ENCODE measurements around the gene HDAC8. TPM values are rescaled to one million over a fixed set of nuclear protein-coding genes. Genes with fewer than 3 reads are reported as not detected.

Gene HDAC8
- total and polyA plus RNA-seq, 9 of the 15 experiments (the other 6 are each of a cell fraction or from before 2014, with no cell fraction given): 18.9 to 53.8 (median 28.7) TPM

GRCh38 chrX:72487661-72488060, 85.0 kb downstream of the HDAC8 start (continued):
- TF ChIP-seq CCNT2 (IDR thresholded peaks at IDR 0.05; ENCODE audit: borderline replicate concordance, extremely low read depth, insufficient read length, low read depth, low read length) (no peak), MEF2D (tag; conservative IDR thresholded peaks at IDR 0.05; ENCODE audit: low read depth) (no peak), MED1 (CRISPR knock-in tag; IDR thresholded peaks at IDR 0.05; ENCODE audit: borderline replicate concordance) (no peak), SNRNP70 (optimal IDR thresholded peaks at IDR 0.05; ENCODE audit: low read depth, low read length) (no peak)

- DNase-seq (ENCODE audit: extremely low read depth in 1 of 4, low spot score in 3 of 4) (no peak), FAIRE-seq (no peak), ATAC-seq (no peak)
- TF ChIP-seq ZMIZ1 (IDR thresholded peaks at IDR 0.05; ENCODE audit: low read depth in 2 of 2, low read length in 2 of 2): no peak
- no peak for TF ChIP-seq GABPB2 (CRISPR knock-in tag; conservative IDR thresholded peaks at IDR 0.05)
- Histone ChIP-seq H3K4me1 (replicated peaks in 1 of 2; ENCODE audit: control insufficient read depth in 2 of 2, insufficient read depth in 2 of 2, low read length in 2 of 2) (no peaks in the 10 kb centered on the region), H3K27ac (ENCODE audit: extremely low read depth, low read depth, low read length) (no peak overlapping the region), H3K9me1 (ENCODE audit: control insufficient read depth, insufficient read depth, low read length) (no peaks in the 10 kb centered on the region), H3K27me3 (ENCODE audit: control insufficient read depth in 2 of 2, insufficient read depth in 2 of 2, low read length in 2 of 2) (no peaks in the 10 kb centered on the region), H3K4me2 (ENCODE audit: insufficient read depth, low read length) (no peak overlapping the region), H3K9ac (ENCODE audit: insufficient read depth in 1 of 2, low read depth in 2 of 2, low read length in 2 of 2) (no peak overlapping the region), H4K20me1 (replicated peaks; ENCODE audit: control insufficient read depth, insufficient read depth, low read length) (no peaks in the 10 kb centered on the region), H3K36me3 (ENCODE audit: control insufficient read depth, insufficient read depth, low read length) (peaks cover 5% of the 10 kb centered on the region; the same call in 1 of the 3 replicates), H3K9me3 (replicated peaks; ENCODE audit: control insufficient read depth, insufficient read depth, low read depth, low read length) (peaks cover 2% of the 10 kb centered on the region; the same call in 1 of the 2 replicates), H3K4me3 (no peak overlapping the region), H3K79me2 (ENCODE audit: control insufficient read depth, insufficient read depth, low read length) (no peaks in the 10 kb centered on the region), H2AFZ (ENCODE audit: low read depth, low read length) (no peak overlapping the region)
- in situ Hi-C loops (cut with MboI): no loop called here
- CTCF ChIA-PET (ENCODE audit: low intra/inter-chr PET ratio): no interaction called here
- 57% methylated on average over 5 of the region's 5 CpGs for WGBS (ENCODE audit: insufficient coverage, low coverage, missing lambda C conversion rate)
- POLR2A ChIA-PET: no interaction called here
- intact Hi-C loops (cut with micrococcal nuclease): no loop called here
- no TSS peak for BruUV-seq (replicated peaks)
Observed at GRCh38 chrX:72479324-72480274, 93.0 kb downstream of the HDAC8 start.
